Activated T-helper 17 cell treated with anti-CD3 and anti-CD28 coated beads, Interleukin-2, amount 50 U/mL, for 72 hours (primary cell): Measurements from ENCODE around the gene FARP2. TPM values are rescaled to one million over a fixed set of nuclear protein-coding genes. Genes with fewer than 3 reads are reported as not detected.

Experiments
- ATAC-seq: fragments of 150-1000 bp; cut with Tn5 transposase; replicated peaks from 2 replicates; pipeline ENCODE4 v1.10.0; 2021; ENCODE audit warnings: mild to moderate bottlenecking, moderate library complexity
- H3K27ac Mint-ChIP-seq: one replicate; pipeline ENCODE4 v1.8.0; 2022; ENCODE audit warnings: mixed read lengths
- H3K27me3 Mint-ChIP-seq: one replicate; pipeline ENCODE4 v1.8.0; 2022; ENCODE audit warnings: mixed read lengths
- H3K36me3 Mint-ChIP-seq: one replicate; pipeline ENCODE4 v1.8.0; 2022; ENCODE audit warnings: low read depth, mild to moderate bottlenecking, mixed read lengths
- H3K4me1 Mint-ChIP-seq: one replicate; pipeline ENCODE4 v1.8.0; 2022; ENCODE audit warnings: mixed read lengths
- H3K4me3 Mint-ChIP-seq: one replicate; pipeline ENCODE4 v1.8.0; 2022; ENCODE audit warnings: mild to moderate bottlenecking, mixed read lengths
- H3K9me3 Mint-ChIP-seq: one replicate; pipeline ENCODE4 v1.8.0; 2022; ENCODE audit warnings: mixed read lengths
- total RNA-seq, 2 donors: library from RNA; stranded (reverse); gene quantifications; one replicate each; pipeline ENCODE4 v1.2.3, GENCODE V29; 2022

Gene FARP2
- total RNA-seq, 2 donors from 2014 or later: 26.1 to 33.1 TPM

GRCh38 chr2:241530571-241530970 is 174.5 kb downstream of the FARP2 start:
- peaks cover 8% of the 10 kb centered on the region for H3K27me3 Mint-ChIP-seq
- H3K4me1 Mint-ChIP-seq: no peaks in the 10 kb centered on the region
- H3K9me3 Mint-ChIP-seq: peaks cover 3% of the 10 kb centered on the region
- H3K4me3 Mint-ChIP-seq: no peak overlapping the region
- no peak overlapping the region for H3K27ac Mint-ChIP-seq
- ATAC-seq: no peak
- no peaks in the 10 kb centered on the region for H3K36me3 Mint-ChIP-seq

- ATAC-seq: no peak
- H3K4me3 Mint-ChIP-seq: no peak overlapping the region
- H3K9me3 Mint-ChIP-seq: peaks cover 2% of the 10 kb centered on the region
- H3K4me1 Mint-ChIP-seq: no peaks in the 10 kb centered on the region
- no peak overlapping the region for H3K27ac Mint-ChIP-seq
- peaks cover 8% of the 10 kb centered on the region for H3K27me3 Mint-ChIP-seq
- H3K36me3 Mint-ChIP-seq: no peaks in the 10 kb centered on the region
These were observed 175.2 kb downstream of the FARP2 start for GRCh38 chr2:241531161-241531722.

DNA sequence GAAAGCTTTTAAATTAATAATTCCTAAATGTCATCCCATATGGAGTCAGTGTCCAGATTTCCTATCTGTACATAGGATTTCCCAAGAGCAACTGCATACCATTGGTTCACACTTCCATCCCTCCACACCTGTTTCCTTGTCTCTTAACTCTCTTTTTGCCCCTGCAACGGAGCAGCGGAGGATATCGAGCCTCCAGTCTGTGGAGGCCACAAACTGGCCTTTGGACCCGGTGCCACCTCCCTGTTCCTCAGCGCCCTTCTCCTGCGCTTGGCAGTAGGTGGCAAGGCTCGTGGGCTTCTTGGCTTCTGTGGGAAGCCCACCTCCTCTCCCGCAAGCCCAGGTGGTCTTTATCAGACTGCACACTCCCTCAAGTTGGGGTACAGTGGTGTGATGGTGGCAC is 176.1 kb downstream of the FARP2 start:
- Mint-ChIP-seq H3K36me3 (no peaks in the 10 kb centered on the region), H3K9me3 (no peaks in the 10 kb centered on the region), H3K4me3 (no peak overlapping the region), H3K4me1 (no peaks in the 10 kb centered on the region), H3K27ac (no peak overlapping the region), H3K27me3 (peaks cover 8% of the 10 kb centered on the region)
- ATAC-seq: no peak

- no peak overlapping the region for H3K27ac Mint-ChIP-seq
- H3K27me3 Mint-ChIP-seq: peaks cover 8% of the 10 kb centered on the region
- no peaks in the 10 kb centered on the region for H3K9me3 Mint-ChIP-seq
- ATAC-seq: no peak
- no peak overlapping the region for H3K4me3 Mint-ChIP-seq
- no peaks in the 10 kb centered on the region for H3K36me3 Mint-ChIP-seq
- no peaks in the 10 kb centered on the region for H3K4me1 Mint-ChIP-seq
These were observed 176.9 kb downstream of the FARP2 start for GRCh38 chr2:241532733-241533601.

DNA sequence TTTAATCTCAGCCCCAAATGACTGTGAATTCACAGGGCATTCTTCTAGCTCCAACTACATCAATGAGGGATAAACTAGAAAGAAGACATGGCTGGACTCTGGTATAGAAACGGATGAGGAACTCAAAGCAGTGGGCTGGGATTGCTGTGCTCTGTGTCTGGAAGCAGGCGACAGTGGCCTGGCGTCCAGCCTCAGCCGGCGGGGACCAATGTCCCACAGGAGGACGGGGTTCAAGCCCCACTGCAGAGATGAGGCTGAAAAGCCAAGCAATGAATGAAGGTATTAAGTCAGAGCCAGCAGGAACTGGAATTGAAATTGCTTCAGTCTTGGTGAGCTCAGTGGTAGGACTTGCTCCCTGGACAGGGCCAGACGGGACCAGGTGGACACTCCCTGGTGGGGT is 178.2 kb downstream of the FARP2 start:
- H3K9me3 Mint-ChIP-seq: no peaks in the 10 kb centered on the region
- H3K4me1 Mint-ChIP-seq: no peaks in the 10 kb centered on the region
- peaks cover 9% of the 10 kb centered on the region for H3K27me3 Mint-ChIP-seq
- no peak for ATAC-seq
- no peak overlapping the region for H3K4me3 Mint-ChIP-seq
- no peaks in the 10 kb centered on the region for H3K36me3 Mint-ChIP-seq
- H3K27ac Mint-ChIP-seq: no peak overlapping the region

- H3K27me3 Mint-ChIP-seq: peaks cover 9% of the 10 kb centered on the region
- no peaks in the 10 kb centered on the region for H3K4me1 Mint-ChIP-seq
- ATAC-seq: no peak
- H3K9me3 Mint-ChIP-seq: no peaks in the 10 kb centered on the region
- H3K4me3 Mint-ChIP-seq: no peak overlapping the region
- no peak overlapping the region for H3K27ac Mint-ChIP-seq
- H3K36me3 Mint-ChIP-seq: no peaks in the 10 kb centered on the region
These were observed 178.8 kb downstream of the FARP2 start for GRCh38 chr2:241534701-241535375.

DNA sequence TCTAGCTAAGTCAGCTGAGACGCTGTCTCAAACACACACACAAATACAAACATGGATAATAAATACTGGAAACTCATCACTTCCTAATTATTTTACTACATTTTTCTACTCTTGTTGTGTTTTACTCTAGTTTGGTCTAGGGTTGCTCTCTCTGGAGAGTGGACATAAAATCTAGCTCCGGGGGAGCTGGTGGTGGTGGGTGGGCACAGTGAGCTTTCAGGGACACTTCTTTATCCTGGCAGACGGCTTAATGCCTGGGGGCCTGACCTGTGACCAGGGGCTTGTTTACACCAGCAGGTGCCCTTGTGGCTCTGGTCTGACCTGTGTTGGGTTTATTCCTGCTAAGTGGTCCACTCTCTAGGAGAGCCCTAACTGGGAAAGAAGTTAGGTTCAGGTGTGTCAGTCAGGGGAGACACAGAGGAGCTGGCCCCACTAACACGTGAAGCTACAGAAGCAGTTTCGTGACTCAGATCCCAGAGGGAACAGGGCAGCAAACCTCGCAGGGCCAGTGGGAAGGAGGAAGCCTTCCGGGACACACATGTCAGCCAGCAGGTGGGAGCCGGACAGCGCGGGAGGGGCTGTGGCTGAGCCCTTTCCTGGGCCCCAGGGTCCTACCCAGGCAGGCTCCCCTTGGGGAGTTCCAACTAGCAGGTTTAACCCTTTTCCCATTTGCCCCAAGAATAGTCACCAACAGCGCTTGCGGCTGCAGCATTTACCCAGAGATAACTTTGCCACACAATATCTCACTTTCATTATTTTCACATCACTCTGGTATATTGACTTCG is 180.0 kb downstream of the FARP2 start:
- H3K27ac Mint-ChIP-seq: no peak overlapping the region
- no peak overlapping the region for H3K4me3 Mint-ChIP-seq
- peaks cover 9% of the 10 kb centered on the region for H3K27me3 Mint-ChIP-seq
- H3K9me3 Mint-ChIP-seq: no peaks in the 10 kb centered on the region
- H3K4me1 Mint-ChIP-seq: no peaks in the 10 kb centered on the region
- no peak for ATAC-seq
- no peaks in the 10 kb centered on the region for H3K36me3 Mint-ChIP-seq

DNA sequence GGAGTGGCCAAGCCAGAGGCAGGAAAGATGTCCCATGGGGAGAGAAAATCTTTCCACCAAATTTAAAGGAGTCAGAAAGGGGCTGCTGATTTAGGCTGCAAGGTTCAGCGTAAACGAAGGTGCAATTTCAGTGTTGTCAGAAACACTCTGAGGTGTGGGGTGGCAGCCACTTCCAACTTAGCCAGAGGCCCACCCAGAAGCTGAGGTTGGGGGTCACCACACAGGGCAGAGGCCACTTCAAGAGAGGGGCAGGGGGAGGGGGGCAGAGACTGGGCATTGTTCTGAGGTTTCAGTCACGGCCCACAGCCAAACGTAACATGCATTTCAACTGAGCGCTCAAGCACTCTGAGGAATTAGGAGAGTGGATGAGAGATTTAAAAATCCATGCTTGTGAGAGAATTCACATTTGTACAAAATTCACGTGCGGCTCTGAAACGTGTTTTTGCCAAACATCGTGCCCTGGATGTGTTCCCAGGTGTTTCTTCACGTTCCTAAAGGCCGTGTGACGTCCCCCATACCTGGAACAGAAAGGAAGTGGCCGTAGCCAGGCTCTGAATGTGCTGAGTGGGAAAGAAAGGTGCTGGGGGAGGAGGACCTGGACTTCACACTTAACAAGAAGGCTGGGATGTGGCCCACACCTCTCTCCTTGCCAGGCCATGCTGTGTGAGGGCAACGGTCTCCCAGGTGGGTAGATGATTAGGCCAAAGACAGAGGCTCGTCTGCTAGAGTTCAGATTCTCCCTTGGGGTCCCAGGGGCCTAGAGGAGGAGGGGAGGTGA is 182.9 kb downstream of the FARP2 start:
- H3K27me3 Mint-ChIP-seq: peaks cover 9% of the 10 kb centered on the region
- no peak overlapping the region for H3K4me3 Mint-ChIP-seq
- H3K9me3 Mint-ChIP-seq: no peaks in the 10 kb centered on the region
- no peak for ATAC-seq
- no peak overlapping the region for H3K27ac Mint-ChIP-seq
- no peaks in the 10 kb centered on the region for H3K36me3 Mint-ChIP-seq
- no peaks in the 10 kb centered on the region for H3K4me1 Mint-ChIP-seq

- H3K36me3 Mint-ChIP-seq: no peaks in the 10 kb centered on the region
- peaks cover 4% of the 10 kb centered on the region for H3K27me3 Mint-ChIP-seq
- no peaks in the 10 kb centered on the region for H3K4me1 Mint-ChIP-seq
- no peak overlapping the region for H3K27ac Mint-ChIP-seq
- H3K9me3 Mint-ChIP-seq: no peaks in the 10 kb centered on the region
- no peak overlapping the region for H3K4me3 Mint-ChIP-seq
- ATAC-seq: no peak
These were observed 183.7 kb downstream of the FARP2 start for GRCh38 chr2:241539616-241540374.

- H3K27ac Mint-ChIP-seq: no peak overlapping the region
- no peaks in the 10 kb centered on the region for H3K4me1 Mint-ChIP-seq
- peak overlapping the region; percentile 38 for H3K4me3 Mint-ChIP-seq
- H3K36me3 Mint-ChIP-seq: no peaks in the 10 kb centered on the region
- ATAC-seq: no peak
- no peaks in the 10 kb centered on the region for H3K9me3 Mint-ChIP-seq
- H3K27me3 Mint-ChIP-seq: peaks cover 4% of the 10 kb centered on the region
These were observed 184.3 kb downstream of the FARP2 start for GRCh38 chr2:241540401-241540770.

DNA sequence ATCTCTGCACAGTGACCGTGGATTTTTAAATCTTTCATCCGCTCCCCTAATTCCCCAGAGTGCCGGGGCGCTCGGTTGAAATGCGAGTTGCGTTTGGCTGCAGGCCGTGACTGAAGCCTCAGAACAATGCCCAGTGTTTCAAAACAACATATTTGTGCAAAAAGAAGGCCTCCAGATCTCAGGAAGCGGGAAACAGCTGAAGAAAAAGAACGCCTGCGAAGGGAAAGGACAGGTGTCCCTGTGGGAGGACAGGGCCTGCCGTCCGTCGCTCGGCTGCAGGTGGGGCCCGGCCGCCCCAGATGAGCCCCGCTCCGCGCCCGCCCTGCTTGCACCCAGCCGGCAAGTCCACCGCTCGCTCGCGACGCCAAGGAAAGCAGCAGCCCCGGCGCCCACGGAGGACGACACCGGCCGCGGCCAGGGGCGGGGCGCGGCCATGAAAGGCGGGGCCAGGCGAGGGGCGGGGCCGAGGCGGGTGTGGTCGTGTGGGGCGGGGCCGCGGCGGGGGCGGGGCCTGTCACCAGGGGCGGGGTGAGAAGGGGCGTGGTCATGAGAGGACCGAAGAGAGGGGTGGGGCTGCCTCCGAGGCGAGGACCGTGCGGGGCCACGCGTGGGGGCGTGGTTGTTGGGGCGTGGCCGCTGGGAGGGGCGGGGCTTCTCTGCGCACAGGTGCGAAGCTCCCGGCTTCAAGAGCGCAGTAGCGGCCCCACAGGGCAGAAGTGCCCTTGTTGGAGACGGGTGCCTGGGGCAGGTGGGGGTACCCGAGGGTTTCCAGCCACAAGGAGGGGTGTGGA is 184.9 kb downstream of the FARP2 start:
- Mint-ChIP-seq H3K4me3 (peak overlapping the region; percentile 38), H3K36me3 (no peaks in the 10 kb centered on the region), H3K9me3 (no peaks in the 10 kb centered on the region), H3K27ac (no peak overlapping the region), H3K4me1 (no peaks in the 10 kb centered on the region), H3K27me3 (peaks cover 4% of the 10 kb centered on the region)
- ATAC-seq: peak; percentile 76

DNA sequence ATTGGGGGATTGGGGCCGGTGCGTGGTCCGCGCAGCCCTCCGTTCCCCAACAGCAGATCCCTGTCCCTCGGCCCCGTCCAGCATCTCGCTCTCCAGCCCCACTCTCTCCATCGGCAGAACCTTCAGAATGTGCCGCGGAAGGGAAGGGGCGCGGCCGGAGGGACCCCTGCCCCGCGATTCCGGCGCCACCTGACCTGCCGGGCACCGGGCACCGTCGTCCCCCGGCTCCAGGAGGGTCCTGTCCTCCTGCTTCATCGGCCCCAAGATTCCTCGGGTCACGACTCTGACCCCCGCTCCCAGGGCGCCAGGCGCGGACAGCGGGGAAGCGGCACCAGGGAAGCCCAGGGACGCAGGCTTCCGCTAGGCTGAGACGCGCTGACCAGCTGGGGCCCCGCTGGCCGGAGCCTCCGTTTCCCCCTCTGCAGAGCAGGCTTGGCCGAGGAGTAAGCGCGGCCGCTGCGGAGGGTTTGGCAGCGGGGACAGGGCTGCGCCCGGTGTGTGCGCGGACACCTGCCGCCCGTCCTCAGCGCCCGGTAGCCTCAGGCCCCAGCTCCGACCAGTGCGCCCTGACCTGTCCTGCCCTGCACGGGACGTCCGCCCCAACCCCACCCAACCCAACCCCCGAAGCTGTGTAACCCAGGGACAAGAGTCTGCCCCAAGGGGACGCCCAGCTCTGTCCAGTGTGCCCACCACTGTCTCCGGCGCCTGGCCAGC is 185.6 kb downstream of the FARP2 start:
- Mint-ChIP-seq H3K4me1 (no peaks in the 10 kb centered on the region), H3K36me3 (no peaks in the 10 kb centered on the region), H3K27ac (no peak overlapping the region), H3K4me3 (no peak overlapping the region), H3K9me3 (no peaks in the 10 kb centered on the region), H3K27me3 (peaks cover 4% of the 10 kb centered on the region)
- no peak for ATAC-seq
